Loucy (cell line): ENCODE data around the gene ZNF76.
"Not testable (repeated sequence)": the region's sequence is repeated elsewhere in the genome, so short reads cannot be mapped to it uniquely, and the experiment has no call there.

Experiments
- H2AFZ ChIP-seq: fragments of 200-600 bp; sonication (generic); 2 replicates; pipeline ENCODE4 v1.6.0; 2016; ENCODE audit warnings: antibody characterized with exemption, mild to moderate bottlenecking, low read length, moderate library complexity
- H3F3A ChIP-seq: fragments of 200-600 bp; 2 replicates; pipeline ENCODE4 v1.6.0; 2016; ENCODE audit warnings: antibody characterized with exemption, low read depth, mild to moderate bottlenecking
- H3K27me3 ChIP-seq: fragments of 200-600 bp; sonication (generic); 2 replicates; pipeline ENCODE4 v1.6.1; 2014; ENCODE audit warnings: low read length, mild to moderate bottlenecking; ENCODE audit not compliant: insufficient read depth, poor library complexity, severe bottlenecking
- H3K36me3 ChIP-seq: fragments of 200-600 bp; sonication (generic); 2 replicates; pipeline ENCODE4 v1.6.1; 2016; ENCODE audit warnings: low read length; ENCODE audit not compliant: insufficient read depth
- H3K4me1 ChIP-seq: fragments of 200-600 bp; sonication (generic); 2 replicates; pipeline ENCODE4 v1.5.1; 2014; ENCODE audit warnings: low read length, mild to moderate bottlenecking; ENCODE audit not compliant: insufficient read depth, poor library complexity, severe bottlenecking
- H3K4me2 ChIP-seq: fragments of 200-600 bp; sonication (generic); 2 replicates; pipeline ENCODE4 v1.6.0; 2014; ENCODE audit warnings: antibody characterized with exemption, low read length, low read depth, mild to moderate bottlenecking; ENCODE audit not compliant: poor library complexity, severe bottlenecking
- H3K4me3 ChIP-seq: fragments of 200-600 bp; sonication (generic); 2 replicates; pipeline ENCODE4 v1.5.1; 2014; ENCODE audit warnings: low read length, mild to moderate bottlenecking, mixed read lengths; ENCODE audit not compliant: poor library complexity, severe bottlenecking
- H3K79me2 ChIP-seq: fragments of 200-600 bp; sonication (generic); 2 replicates; pipeline ENCODE4 v1.6.1; 2014; ENCODE audit warnings: low read length; ENCODE audit not compliant: insufficient read depth
- H3K9ac ChIP-seq: fragments of 200-600 bp; sonication (generic); 2 replicates; pipeline ENCODE4 v1.6.0; 2014; ENCODE audit warnings: mild to moderate bottlenecking, low read depth, low read length, moderate library complexity; ENCODE audit not compliant: poor library complexity, severe bottlenecking
- H3K9me2 ChIP-seq: fragments of 200-600 bp; sonication (generic); replicated peaks from 2 replicates; pipeline ENCODE4 v1.6.1; 2016; ENCODE audit warnings: low read depth, low read length, mixed read lengths
- H3K9me3 ChIP-seq: fragments of 200-600 bp; sonication (generic); 2 replicates; pipeline ENCODE4 v1.6.1; 2014; ENCODE audit warnings: mild to moderate bottlenecking, antibody characterized with exemption, low read length, low read depth; ENCODE audit not compliant: insufficient read depth
- H4K20me1 ChIP-seq: fragments of 200-600 bp; sonication (generic); 2 replicates; pipeline ENCODE4 v1.6.0; 2014; ENCODE audit warnings: antibody characterized with exemption, low read length, mild to moderate bottlenecking; ENCODE audit not compliant: insufficient read depth, poor library complexity, severe bottlenecking
- EZH2phosphoT487 ChIP-seq: fragments of 200-600 bp; IDR thresholded peaks from 2 replicates; pipeline ENCODE4 v1.6.1; 2018; ENCODE audit warnings: antibody characterized with exemption, mild to moderate bottlenecking, moderate library complexity, borderline replicate concordance
- TF ChIP-seq, protein P1 (sequence below): fragments of 200-600 bp; sonication (generic); conservative IDR thresholded peaks from 2 replicates; pipeline ENCODE4 v1.5.1; 2014; ENCODE audit warnings: mild to moderate bottlenecking, antibody characterized with exemption, low read length

Gene ZNF76

DNA sequence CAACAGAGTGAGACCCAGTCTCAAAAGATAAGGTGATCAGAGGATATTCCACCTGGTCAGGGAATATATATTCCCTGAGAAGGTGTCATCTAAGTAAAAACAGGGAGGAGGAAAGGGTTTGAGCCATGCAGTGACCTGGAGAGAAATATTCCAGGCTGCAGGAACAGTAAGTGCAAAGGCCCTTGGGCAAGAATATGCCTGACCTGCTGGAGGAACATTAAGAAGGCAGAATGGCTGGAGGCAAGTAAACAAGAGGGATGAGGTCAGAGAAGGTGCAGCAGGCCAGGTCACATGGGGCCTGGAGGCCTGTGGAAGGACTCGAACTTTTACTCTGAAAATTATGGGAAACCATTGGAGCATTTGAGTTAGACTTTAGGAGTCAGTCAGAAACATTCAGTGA, 44.8 kb downstream of the ZNF76 start:
- H3K4me3 ChIP-seq: no peak overlapping the region
- no peaks in the 10 kb centered on the region for H3K27me3 ChIP-seq
- no peaks in the 10 kb centered on the region for H3K9me2 ChIP-seq
- H2AFZ ChIP-seq: no peak overlapping the region
- peak overlapping the region; percentile 50 for H3K9ac ChIP-seq
- H4K20me1 ChIP-seq: peaks cover 34% of the 10 kb centered on the region
- peaks cover 54% of the 10 kb centered on the region for H3K4me1 ChIP-seq
- no peaks in the 10 kb centered on the region for H3K36me3 ChIP-seq
- no peaks in the 10 kb centered on the region for H3K9me3 ChIP-seq
- no peak for TF ChIP-seq EZH2phosphoT487
- TF ChIP-seq, protein P1, sequence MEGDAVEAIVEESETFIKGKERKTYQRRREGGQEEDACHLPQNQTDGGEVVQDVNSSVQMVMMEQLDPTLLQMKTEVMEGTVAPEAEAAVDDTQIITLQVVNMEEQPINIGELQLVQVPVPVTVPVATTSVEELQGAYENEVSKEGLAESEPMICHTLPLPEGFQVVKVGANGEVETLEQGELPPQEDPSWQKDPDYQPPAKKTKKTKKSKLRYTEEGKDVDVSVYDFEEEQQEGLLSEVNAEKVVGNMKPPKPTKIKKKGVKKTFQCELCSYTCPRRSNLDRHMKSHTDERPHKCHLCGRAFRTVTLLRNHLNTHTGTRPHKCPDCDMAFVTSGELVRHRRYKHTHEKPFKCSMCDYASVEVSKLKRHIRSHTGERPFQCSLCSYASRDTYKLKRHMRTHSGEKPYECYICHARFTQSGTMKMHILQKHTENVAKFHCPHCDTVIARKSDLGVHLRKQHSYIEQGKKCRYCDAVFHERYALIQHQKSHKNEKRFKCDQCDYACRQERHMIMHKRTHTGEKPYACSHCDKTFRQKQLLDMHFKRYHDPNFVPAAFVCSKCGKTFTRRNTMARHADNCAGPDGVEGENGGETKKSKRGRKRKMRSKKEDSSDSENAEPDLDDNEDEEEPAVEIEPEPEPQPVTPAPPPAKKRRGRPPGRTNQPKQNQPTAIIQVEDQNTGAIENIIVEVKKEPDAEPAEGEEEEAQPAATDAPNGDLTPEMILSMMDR: no peak
- H3K4me2 ChIP-seq: peak overlapping the region; percentile 90
- peaks cover 88% of the 10 kb centered on the region for H3K79me2 ChIP-seq
- no peaks in the 10 kb centered on the region for H3F3A ChIP-seq

DNA sequence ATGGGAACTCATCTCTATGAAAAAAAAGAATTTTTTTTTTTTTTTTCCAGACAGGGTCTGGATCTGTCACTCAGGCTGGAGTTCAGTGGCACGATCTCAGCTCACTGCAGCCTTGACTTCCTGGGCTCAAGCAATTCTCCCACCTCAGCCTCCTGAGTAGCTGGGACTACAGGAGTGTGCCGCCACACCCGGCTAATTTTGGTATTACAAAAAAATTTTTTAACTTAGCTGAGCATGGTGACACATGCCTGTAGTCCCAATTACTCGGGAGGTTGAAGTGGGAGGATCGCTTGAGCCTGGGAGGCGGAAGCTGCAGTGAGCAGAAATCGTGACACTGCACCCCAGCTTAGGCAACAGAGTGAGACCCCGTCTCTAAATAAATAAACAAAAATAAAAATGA, 45.6 kb downstream of the ZNF76 start:
- Histone ChIP-seq H3K9me2 (no peaks in the 10 kb centered on the region), H3K27me3 (no peaks in the 10 kb centered on the region), H3K4me1 (peaks cover 54% of the 10 kb centered on the region), H3K4me2 (peak overlapping the region; percentile 90), H3K36me3 (no peaks in the 10 kb centered on the region), H2AFZ (no peak overlapping the region), H3K9me3 (no peaks in the 10 kb centered on the region), H4K20me1 (peaks cover 30% of the 10 kb centered on the region), H3K79me2 (peaks cover 88% of the 10 kb centered on the region), H3F3A (no peaks in the 10 kb centered on the region), H3K4me3 (no peak overlapping the region), H3K9ac (no peak overlapping the region)
- TF ChIP-seq, protein P1: no peak; the same call in 1 of the 2 replicates
- no peak for TF ChIP-seq EZH2phosphoT487

DNA sequence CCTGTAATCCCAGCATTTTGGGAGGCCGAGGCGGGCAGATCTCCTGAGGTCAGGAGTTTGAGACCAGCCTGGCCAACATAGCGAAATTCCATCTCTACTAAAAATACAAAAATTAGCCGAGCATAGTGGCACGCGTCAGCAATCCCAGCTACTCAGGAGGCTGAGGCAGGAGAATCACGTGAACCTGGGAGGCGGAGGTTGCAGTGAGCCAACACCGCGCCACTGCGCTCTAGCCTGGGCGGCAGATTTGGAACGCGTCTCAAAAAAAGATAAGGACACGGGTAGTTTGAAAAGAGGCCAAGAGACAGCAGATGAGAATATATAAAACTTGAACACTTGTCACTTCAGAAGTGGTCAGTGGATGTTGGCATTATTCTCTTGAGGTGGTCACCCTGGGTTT, 47.6 kb downstream of the ZNF76 start:
- not testable (repeated sequence) for H3K9ac ChIP-seq, H3K4me2 ChIP-seq, H3K27me3 ChIP-seq, H3K9me2 ChIP-seq, H3K9me3 ChIP-seq, H3K36me3 ChIP-seq, H3K4me3 ChIP-seq, H3F3A ChIP-seq, H2AFZ ChIP-seq
- peaks cover 58% of the 10 kb centered on the region for H3K4me1 ChIP-seq
- H3K79me2 ChIP-seq: peaks cover 85% of the 10 kb centered on the region
- peaks cover 18% of the 10 kb centered on the region for H4K20me1 ChIP-seq

DNA sequence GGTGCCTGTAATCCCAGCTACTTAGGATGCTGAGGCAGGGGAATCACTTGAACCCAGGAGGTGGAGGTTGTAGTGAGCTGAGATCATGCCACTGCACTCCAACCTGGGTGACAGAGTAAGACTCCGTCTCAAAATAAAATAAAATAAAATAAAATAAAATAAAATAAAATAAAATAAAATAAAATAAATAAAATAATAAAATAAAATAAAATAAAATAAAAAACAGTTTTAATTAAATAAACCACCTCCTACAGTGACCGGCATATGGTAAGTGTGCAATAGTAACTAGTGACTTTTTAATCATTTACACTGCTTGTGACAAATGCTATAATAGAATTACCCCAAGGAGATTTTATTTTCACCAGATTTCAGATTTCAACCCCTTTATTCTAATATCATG, 49.0 kb downstream of the ZNF76 start:
- not testable (repeated sequence) for H3K4me3 ChIP-seq, H3K9ac ChIP-seq, H3K4me2 ChIP-seq, H3K9me2 ChIP-seq, H3K27me3 ChIP-seq, H3K36me3 ChIP-seq, H3K9me3 ChIP-seq, H2AFZ ChIP-seq, H3F3A ChIP-seq
- H4K20me1 ChIP-seq: peaks cover 13% of the 10 kb centered on the region
- H3K79me2 ChIP-seq: peaks cover 83% of the 10 kb centered on the region
- peaks cover 58% of the 10 kb centered on the region for H3K4me1 ChIP-seq
